ENCODE results near the gene COL24A1.
"Not testable (repeated sequence)": the region's sequence is repeated elsewhere in the genome, so short reads cannot be mapped to it uniquely, and the experiment has no call there.

COL24A1 gene

DNA sequence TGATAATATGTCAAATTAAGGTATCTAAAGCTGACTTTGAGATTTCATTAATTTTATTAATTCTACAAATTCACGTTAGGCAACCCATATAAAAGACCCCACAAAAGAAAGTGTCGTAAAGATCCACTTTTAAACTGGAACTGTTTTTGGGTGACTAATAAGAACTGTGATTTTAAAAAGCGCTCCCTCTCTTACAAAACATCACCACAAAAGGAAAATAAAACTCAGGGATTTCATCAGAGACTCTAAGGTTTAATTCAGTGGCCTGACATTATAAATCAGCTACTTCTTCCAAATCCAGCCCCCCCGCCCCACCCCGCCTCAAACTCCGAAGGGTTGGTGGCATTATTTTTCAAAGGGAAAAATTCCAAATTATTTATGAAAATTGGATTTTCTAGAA, 2.7 kb downstream of the COL24A1 start:
- no peak for DNase-seq (ENCODE audit: low read depth in 1 of 2, low spot score in 1 of 2)

GRCh38 chr1:86152887-86153286, 3.7 kb downstream of the COL24A1 start:
- DNase-seq (ENCODE audit: low read depth in 1 of 2, low spot score in 1 of 2): no peak

GRCh38 chr1:86151427-86151826, 5.1 kb downstream of the COL24A1 start:
- no peak for DNase-seq (ENCODE audit: low read depth in 1 of 2, low spot score in 1 of 2)

GRCh38 chr1:86150553-86151055, 6.0 kb downstream of the COL24A1 start:
- DNase-seq (ENCODE audit: low read depth in 1 of 2, low spot score in 1 of 2): no peak

- no peak for DNase-seq (ENCODE audit: low read depth in 1 of 2, low spot score in 1 of 2)
Observed at GRCh38 chr1:86149591-86149990, 7.0 kb downstream of the COL24A1 start.

DNA sequence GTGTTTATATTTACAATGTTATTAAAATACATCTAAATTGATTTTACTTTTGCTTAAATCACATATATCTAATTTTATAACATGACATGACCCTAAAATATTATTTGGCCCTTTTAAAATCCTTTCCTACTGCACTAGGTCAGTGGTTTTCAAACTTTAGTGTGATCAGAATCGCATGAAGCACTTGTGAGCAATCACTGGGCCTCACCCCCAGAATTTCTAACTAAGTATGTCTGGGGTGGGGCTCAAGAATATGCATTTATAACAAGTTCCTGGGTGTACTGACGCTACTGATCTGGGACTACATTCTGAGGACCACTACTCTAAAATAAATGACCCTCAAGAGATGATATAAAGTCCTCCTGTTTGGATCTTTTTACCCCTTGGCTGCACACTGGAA, 8.8 kb downstream of the COL24A1 start:
- DNase-seq (ENCODE audit: low read depth in 1 of 2, low spot score in 1 of 2): no peak

- no peak for DNase-seq (ENCODE audit: low read depth in 1 of 2, low spot score in 1 of 2)
Observed at GRCh38 chr1:86146566-86146965, 10.0 kb downstream of the COL24A1 start.

DNA sequence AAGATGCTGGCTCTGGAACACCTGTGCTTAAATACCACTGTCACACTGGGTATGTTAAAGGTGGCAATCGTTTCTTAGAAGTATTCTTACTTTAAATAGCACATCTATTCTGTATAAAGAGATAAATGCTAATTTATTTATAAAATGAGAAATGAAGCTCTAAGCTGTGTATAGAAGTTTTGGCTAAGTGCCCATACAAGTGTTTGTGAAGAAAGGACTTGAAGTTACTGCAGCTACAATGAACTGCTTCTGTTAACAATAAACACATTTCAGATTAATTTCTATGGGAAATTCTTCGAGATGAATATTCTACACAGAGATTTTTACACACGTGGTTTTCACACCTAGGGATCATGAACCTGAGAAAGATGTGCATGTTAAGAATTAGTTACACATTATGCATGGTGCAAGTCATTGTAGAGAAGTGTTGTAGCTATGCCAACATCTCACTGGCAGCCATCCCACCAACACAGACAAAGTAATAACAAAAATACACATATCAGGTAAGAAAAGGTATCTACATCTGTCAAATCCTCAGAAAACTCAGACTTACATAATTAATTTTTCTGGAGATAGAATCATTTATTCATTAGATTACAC, 16.2 kb downstream of the COL24A1 start:
- no peak for DNase-seq (ENCODE audit: low read depth in 1 of 2, low spot score in 1 of 2)

DNA sequence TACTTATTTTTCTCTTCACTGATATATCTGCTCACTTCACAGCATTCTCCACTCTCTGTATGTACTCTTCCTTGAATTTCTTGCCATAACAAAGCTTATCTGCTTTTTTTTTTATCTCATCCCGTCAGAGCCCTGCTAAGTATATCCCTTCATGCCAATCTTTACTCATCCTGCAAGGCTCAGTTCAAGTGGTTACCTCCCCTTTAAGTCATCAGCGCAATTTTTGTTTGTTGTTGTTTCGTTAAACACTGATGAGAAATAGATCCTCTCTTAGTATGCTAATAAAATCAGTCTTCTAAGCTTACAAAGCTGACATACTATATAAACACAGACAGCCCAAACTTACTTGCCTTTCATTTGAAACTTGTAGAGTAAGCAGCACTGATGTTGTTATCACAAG, 17.8 kb downstream of the COL24A1 start:
- DNase-seq (ENCODE audit: low read depth in 1 of 2, low spot score in 1 of 2): no peak

- DNase-seq (ENCODE audit: low read depth in 1 of 2, low spot score in 1 of 2): no peak
Observed at GRCh38 chr1:86137436-86137835, 19.1 kb downstream of the COL24A1 start.

GRCh38 chr1:86119214-86119764, 37.3 kb downstream of the COL24A1 start:
- DNase-seq (ENCODE audit: low read depth in 1 of 2, low spot score in 1 of 2): no peak

- DNase-seq (ENCODE audit: low read depth in 1 of 2, low spot score in 1 of 2): no peak
Observed at GRCh38 chr1:86114816-86115400, 41.7 kb downstream of the COL24A1 start.

GRCh38 chr1:86114236-86114635, 42.3 kb downstream of the COL24A1 start:
- no peak for DNase-seq (ENCODE audit: low read depth in 1 of 2, low spot score in 1 of 2)

DNA sequence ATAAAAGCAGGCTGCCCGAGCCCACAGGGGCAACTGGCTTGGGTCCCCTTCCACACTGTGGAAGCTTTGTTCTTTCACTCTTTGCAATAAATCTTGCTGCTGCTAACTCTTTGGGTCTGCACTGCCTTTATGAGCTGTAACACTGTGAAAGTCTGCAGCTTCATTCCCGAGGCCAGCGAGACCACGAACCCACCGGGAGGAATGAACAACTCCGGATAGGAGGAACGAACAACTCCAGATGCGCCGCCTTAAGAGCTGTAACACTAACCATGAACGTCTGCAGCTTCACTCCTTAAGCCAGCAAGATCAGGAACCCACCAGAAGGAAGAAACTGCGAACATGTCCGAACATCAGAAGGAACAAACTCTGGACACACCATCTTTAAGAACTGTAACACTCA, 45.0 kb downstream of the COL24A1 start:
- not testable (repeated sequence) for DNase-seq (ENCODE audit: low read depth in 1 of 2, low spot score in 1 of 2)

DNA sequence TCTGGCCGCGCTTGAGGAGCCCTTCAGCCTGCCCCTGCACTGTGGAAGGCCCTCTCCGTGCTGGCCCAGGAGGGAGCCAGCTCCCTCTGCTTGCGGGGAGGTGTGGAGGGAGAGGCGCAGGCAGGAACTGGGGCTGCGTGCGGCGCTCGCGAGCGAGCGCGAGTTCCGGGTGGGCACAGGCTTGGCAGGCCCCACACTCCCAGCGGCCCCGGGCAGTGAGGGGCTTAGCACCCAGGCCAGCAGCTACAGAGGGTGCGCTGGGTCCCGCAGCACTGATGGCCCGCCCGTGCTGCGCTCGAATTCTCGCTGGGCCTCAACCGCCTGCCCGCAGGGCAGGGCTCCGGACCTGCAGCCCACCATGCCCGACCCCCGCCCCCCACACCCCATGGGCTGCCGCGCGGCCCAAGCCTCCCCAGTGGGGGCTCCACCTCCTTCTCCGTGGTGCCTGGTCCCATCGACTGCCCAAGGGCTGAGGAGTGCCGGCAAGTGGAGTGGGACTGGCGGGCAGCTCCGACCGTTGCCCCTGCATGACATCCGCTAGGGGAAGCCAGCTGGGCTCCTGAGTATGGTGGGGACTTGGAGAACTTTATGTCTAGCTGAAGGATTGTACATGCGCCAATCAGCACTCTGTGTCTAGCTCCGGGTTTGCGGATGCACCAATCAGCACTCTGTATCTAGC, 46.0 kb downstream of the COL24A1 start:
- DNase-seq (ENCODE audit: low read depth in 1 of 2, low spot score in 1 of 2): no peak

- DNase-seq (ENCODE audit: low read depth in 1 of 2, low spot score in 1 of 2): no peak
Observed at GRCh38 chr1:86105533-86105866, 51.1 kb downstream of the COL24A1 start.

GRCh38 chr1:86104606-86105532, 51.7 kb downstream of the COL24A1 start:
- no peak for DNase-seq (ENCODE audit: low read depth in 1 of 2, low spot score in 1 of 2)

DNA sequence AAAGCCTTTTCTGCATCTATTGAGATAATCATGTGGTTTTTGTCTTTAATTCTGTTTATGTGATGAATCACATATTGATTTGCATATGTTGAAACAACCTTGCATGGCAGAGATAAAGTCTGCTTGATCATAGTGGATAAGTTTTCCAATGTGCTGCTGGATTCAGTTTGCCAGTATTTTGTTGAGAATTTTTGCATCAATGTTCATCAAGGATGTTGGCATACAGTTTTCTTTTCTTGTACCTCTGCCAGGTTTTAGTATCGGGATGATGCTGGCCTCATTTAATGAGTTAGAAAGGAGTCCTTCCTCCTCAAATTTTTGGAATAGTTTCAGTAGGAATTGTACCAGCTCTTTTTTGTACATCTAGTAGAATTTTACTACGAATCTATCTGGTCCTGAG, 55.0 kb downstream of the COL24A1 start:
- DNase-seq (ENCODE audit: low read depth in 1 of 2, low spot score in 1 of 2): no peak

DNA sequence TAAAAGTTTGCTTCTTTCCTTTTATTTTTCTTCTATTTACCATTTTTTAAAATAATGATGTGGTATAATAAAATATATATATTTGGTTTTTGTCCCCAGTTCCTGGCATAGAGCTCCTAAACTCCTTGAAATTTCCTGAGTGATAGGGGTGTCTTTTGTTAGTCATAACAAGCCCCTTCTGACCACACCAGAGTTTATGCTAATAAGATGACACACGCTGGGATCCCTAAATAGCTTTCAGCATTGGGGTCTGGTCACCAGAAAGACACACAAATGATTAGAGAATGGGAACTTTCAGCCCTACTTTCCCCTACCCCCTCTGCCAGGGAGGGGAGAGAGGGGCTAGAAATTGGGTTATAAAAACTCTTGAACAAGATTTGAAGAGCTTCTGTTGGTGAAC, 56.2 kb downstream of the COL24A1 start:
- DNase-seq (ENCODE audit: low read depth in 1 of 2, low spot score in 1 of 2): no peak

GRCh38 chr1:86089765-86090164, 66.8 kb downstream of the COL24A1 start:
- DNase-seq (ENCODE audit: low read depth in 1 of 2, low spot score in 1 of 2): no peak

- DNase-seq (ENCODE audit: low read depth in 1 of 2, low spot score in 1 of 2): no peak
Observed at GRCh38 chr1:86085741-86086409, 70.7 kb downstream of the COL24A1 start.

Measured in activated T-helper 1 cell treated with anti-CD3 and anti-CD28 coated beads, Interleukin-2, amount 50 U/mL, for 16 hours (primary cell).